Hepatocyte (in vitro differentiated cells): ENCODE data around the gene TMPO.

Source experiments
- CTCF ChIP-seq: fragments of 200-600 bp; sonication (generic); IDR thresholded peaks from 2 replicates; pipeline ENCODE4 v1.5.1; 2016; ENCODE audit warnings: antibody characterized with exemption, mild to moderate bottlenecking; ENCODE audit not compliant: poor library complexity
- EZH2 ChIP-seq: fragments of 200-600 bp; sonication (generic); IDR thresholded peaks from 2 replicates; pipeline ENCODE4 v1.6.1; 2016; ENCODE audit warnings: antibody characterized with exemption, mild to moderate bottlenecking, borderline replicate concordance
- EZH2phosphoT487 ChIP-seq: fragments of 200-600 bp; sonication (generic); IDR thresholded peaks from one replicate; pipeline ENCODE4 v1.6.1; 2018; ENCODE audit warnings: antibody characterized with exemption, mild to moderate bottlenecking, low read depth, moderate library complexity; ENCODE audit not compliant: unreplicated experiment, severe bottlenecking

GRCh38 chr12:98503342-98503591, 12.1 kb upstream of the TMPO start:
- TF ChIP-seq CTCF (no peak), EZH2 (no peak), EZH2phosphoT487 (no peak)
